Measurements from ENCODE around the gene USP2. TPM values are rescaled to one million over a fixed set of nuclear protein-coding genes. Genes with fewer than 3 reads are reported as not detected.

Gene USP2
- total RNA-seq, 1 experiment from 2014 or later, result 15.4 TPM

DNA sequence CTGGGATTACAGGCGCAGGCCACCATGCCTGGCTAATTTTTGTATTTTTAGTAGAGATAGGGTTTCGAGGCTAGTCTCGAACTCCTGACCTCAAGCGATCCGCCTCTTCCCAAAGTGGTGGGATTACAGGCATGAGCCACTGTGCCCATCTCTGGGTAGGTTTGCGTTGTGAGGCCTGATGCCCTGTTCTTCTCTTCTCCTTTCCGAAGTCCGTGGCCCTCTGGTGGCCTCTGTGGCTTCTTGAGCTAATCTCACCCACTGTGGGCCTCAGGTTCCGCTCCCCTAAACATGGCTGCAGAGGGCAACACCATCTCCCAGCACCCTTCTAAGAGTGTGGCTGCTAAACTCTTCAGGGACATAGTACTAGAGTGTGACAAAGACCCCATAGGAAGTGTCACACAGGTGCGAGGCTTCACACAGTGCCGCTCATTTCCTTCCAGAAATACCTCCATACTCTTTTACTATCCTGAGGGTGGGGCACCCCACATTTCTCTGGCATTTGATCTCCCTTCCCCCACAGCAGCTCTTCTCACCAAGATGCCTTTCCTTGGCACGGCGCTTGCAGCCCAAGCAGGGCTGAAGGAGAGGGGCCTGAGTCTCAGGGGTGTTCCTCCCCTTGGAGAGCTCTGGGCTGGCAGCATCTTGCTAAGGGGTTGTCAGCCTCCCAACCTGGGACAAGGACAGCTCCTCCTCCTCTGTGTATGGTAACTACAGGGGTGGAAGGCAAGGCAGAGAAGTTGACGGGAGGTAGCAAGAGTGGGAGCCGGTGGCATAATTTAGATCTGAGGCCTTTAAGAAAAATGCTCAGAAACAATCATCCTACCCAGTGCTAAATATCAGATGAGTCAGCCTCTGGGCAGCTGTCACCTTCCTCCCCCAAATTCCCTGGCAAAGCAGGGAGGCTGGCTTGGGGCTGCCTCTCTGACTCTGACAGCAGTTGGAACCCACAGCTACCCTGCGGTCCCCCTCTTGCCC lies 35.4 kb upstream of the USP2 start:
- no peaks in the 10 kb centered on the region for H4K20me1 ChIP-seq (ENCODE audit: insufficient read depth, low read depth, low read length)
- H3K4me3 ChIP-seq (ENCODE audit: low read length), result no peak overlapping the region
- no peak overlapping the region for H3K4me2 ChIP-seq (ENCODE audit: low read depth, low read length, poor library complexity, severe bottlenecking)
- H2AFZ ChIP-seq (ENCODE audit: low read length), result no peak overlapping the region
- peaks cover 28% of the 10 kb centered on the region for H3K4me1 ChIP-seq (ENCODE audit: low read length)
- DNase-seq, result peak; percentile 51
- H3K9ac ChIP-seq (ENCODE audit: low read length), result no peak overlapping the region
- H3K36me3 ChIP-seq (ENCODE audit: insufficient read depth, low read length), result no peaks in the 10 kb centered on the region
- no peak overlapping the region for H3K27ac ChIP-seq (ENCODE audit: low read length)
- no peaks in the 10 kb centered on the region for H3K9me2 ChIP-seq (replicated peaks; ENCODE audit: insufficient read depth, low read length)
- no peaks in the 10 kb centered on the region for H3K27me3 ChIP-seq (ENCODE audit: low read length)
- H3K79me2 ChIP-seq (ENCODE audit: low read length), result no peaks in the 10 kb centered on the region
- H3K9me3 ChIP-seq (ENCODE audit: low read length), result no peaks in the 10 kb centered on the region

- no peaks in the 10 kb centered on the region for H4K20me1 ChIP-seq (ENCODE audit: insufficient read depth, low read depth, low read length)
- H3K27ac ChIP-seq (ENCODE audit: low read length), result no peak overlapping the region
- H3K9ac ChIP-seq (ENCODE audit: low read length), result no peak overlapping the region
- no peaks in the 10 kb centered on the region for H3K9me2 ChIP-seq (replicated peaks; ENCODE audit: insufficient read depth, low read length)
- H3K36me3 ChIP-seq (ENCODE audit: insufficient read depth, low read length), result no peaks in the 10 kb centered on the region; the same call in 1 of the 2 replicates
- H3K4me3 ChIP-seq (ENCODE audit: low read length), result no peak overlapping the region
- no peak for DNase-seq
- H3K4me2 ChIP-seq (ENCODE audit: low read depth, low read length, poor library complexity, severe bottlenecking), result no peak overlapping the region
- H3K27me3 ChIP-seq (ENCODE audit: low read length), result no peaks in the 10 kb centered on the region
- H3K4me1 ChIP-seq (ENCODE audit: low read length), result peaks cover 22% of the 10 kb centered on the region
- H3K79me2 ChIP-seq (ENCODE audit: low read length), result no peaks in the 10 kb centered on the region
- H2AFZ ChIP-seq (ENCODE audit: low read length), result no peak overlapping the region
- no peaks in the 10 kb centered on the region for H3K9me3 ChIP-seq (ENCODE audit: low read length)
These were observed 34.5 kb upstream of the USP2 start for GRCh38 chr11:119415966-119416365.

- H3K4me2 ChIP-seq (ENCODE audit: low read depth, low read length, poor library complexity, severe bottlenecking), result no peak overlapping the region
- DNase-seq, result no peak
These were observed 34.0 kb upstream of the USP2 start for GRCh38 chr11:119415517-119415916.

DNA sequence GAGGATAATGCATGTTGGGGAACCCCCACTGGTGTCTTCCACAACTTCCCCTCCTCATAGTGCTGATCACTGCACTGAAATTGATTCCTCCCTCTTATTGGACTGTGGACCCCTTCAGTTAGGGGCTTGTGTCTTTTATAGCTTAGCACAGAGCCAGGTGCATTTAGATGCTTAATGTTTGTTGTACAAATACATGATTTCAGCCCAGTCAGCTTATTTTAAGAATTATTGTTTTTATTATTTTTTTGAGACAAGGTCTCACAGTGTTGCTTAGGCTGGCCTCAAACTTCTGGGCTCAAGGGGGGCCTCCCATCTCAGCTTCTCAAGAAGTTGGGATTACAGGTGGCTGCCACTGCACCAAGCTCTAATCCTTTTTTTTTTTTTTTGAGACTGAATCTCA lies 33.2 kb upstream of the USP2 start:
- H3K4me2 ChIP-seq (ENCODE audit: low read depth, low read length, poor library complexity, severe bottlenecking), result no peak overlapping the region
- H3K9ac ChIP-seq (ENCODE audit: low read length), result no peak overlapping the region
- no peak overlapping the region for H3K4me3 ChIP-seq (ENCODE audit: low read length)
- no peaks in the 10 kb centered on the region for H3K27me3 ChIP-seq (ENCODE audit: low read length)
- H2AFZ ChIP-seq (ENCODE audit: low read length), result no peak overlapping the region
- H3K9me3 ChIP-seq (ENCODE audit: low read length), result no peaks in the 10 kb centered on the region
- H3K4me1 ChIP-seq (ENCODE audit: low read length), result peaks cover 18% of the 10 kb centered on the region
- H3K27ac ChIP-seq (ENCODE audit: low read length), result no peak overlapping the region
- H3K9me2 ChIP-seq (replicated peaks; ENCODE audit: insufficient read depth, low read length), result no peaks in the 10 kb centered on the region
- H3K36me3 ChIP-seq (ENCODE audit: insufficient read depth, low read length), result no peaks in the 10 kb centered on the region; the same call in 1 of the 2 replicates
- H3K79me2 ChIP-seq (ENCODE audit: low read length), result no peaks in the 10 kb centered on the region
- DNase-seq, result no peak
- H4K20me1 ChIP-seq (ENCODE audit: insufficient read depth, low read depth, low read length), result no peaks in the 10 kb centered on the region

More at GRCh38 chr11:119415517-119415916, 34.0 kb upstream of the USP2 start:
- Histone ChIP-seq H3K9me3 (ENCODE audit: low read length) (no peaks in the 10 kb centered on the region), H3K9me2 (replicated peaks; ENCODE audit: insufficient read depth, low read length) (no peaks in the 10 kb centered on the region), H3K4me1 (ENCODE audit: low read length) (peaks cover 18% of the 10 kb centered on the region), H2AFZ (ENCODE audit: low read length) (no peak overlapping the region), H3K4me3 (ENCODE audit: low read length) (no peak overlapping the region), H3K9ac (ENCODE audit: low read length) (no peak overlapping the region), H3K27me3 (ENCODE audit: low read length) (no peaks in the 10 kb centered on the region), H3K36me3 (ENCODE audit: insufficient read depth, low read length) (no peaks in the 10 kb centered on the region; the same call in 1 of the 2 replicates), H4K20me1 (ENCODE audit: insufficient read depth, low read depth, low read length) (no peaks in the 10 kb centered on the region), H3K27ac (ENCODE audit: low read length) (no peak overlapping the region), H3K79me2 (ENCODE audit: low read length) (no peaks in the 10 kb centered on the region)

DNA sequence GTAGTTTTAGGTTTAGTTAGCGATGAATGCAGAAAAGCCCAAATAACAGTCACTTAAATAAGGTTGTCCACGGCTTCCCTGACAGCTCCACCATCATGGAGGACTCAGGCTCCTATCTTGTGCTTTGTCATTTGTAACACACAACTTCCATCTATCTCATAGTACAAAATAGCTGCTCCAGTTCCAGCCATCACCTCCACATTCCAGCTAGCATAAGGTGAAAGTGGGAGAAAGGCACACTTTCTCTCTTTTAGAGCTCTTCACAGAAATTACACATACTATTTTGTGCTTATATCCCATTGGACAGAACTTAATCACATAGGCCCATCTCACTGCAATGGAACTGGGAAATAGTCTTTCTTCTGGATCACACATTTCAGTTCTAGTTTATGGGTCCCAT lies 32.8 kb upstream of the USP2 start:
- H3K4me3 ChIP-seq (ENCODE audit: low read length), result no peak overlapping the region
- H3K79me2 ChIP-seq (ENCODE audit: low read length), result no peaks in the 10 kb centered on the region
- H3K9ac ChIP-seq (ENCODE audit: low read length), result no peak overlapping the region
- DNase-seq, result no peak
- no peaks in the 10 kb centered on the region for H3K9me3 ChIP-seq (ENCODE audit: low read length)
- no peaks in the 10 kb centered on the region for H3K27me3 ChIP-seq (ENCODE audit: low read length)
- no peaks in the 10 kb centered on the region for H3K9me2 ChIP-seq (replicated peaks; ENCODE audit: insufficient read depth, low read length)
- peaks cover 18% of the 10 kb centered on the region for H3K4me1 ChIP-seq (ENCODE audit: low read length)
- no peaks in the 10 kb centered on the region; the same call in 1 of the 2 replicates for H3K36me3 ChIP-seq (ENCODE audit: insufficient read depth, low read length)
- no peaks in the 10 kb centered on the region for H4K20me1 ChIP-seq (ENCODE audit: insufficient read depth, low read depth, low read length)
- no peak overlapping the region for H2AFZ ChIP-seq (ENCODE audit: low read length)
- no peak overlapping the region for H3K27ac ChIP-seq (ENCODE audit: low read length)
- H3K4me2 ChIP-seq (ENCODE audit: low read depth, low read length, poor library complexity, severe bottlenecking), result no peak overlapping the region

GRCh38 chr11:119412072-119412471 lies 30.6 kb upstream of the USP2 start:
- Histone ChIP-seq H2AFZ (ENCODE audit: low read length) (no peak overlapping the region), H3K9me3 (ENCODE audit: low read length) (no peaks in the 10 kb centered on the region), H3K27ac (ENCODE audit: low read length) (no peak overlapping the region), H4K20me1 (ENCODE audit: insufficient read depth, low read depth, low read length) (no peaks in the 10 kb centered on the region), H3K4me2 (ENCODE audit: low read depth, low read length, poor library complexity, severe bottlenecking) (no peak overlapping the region), H3K4me3 (ENCODE audit: low read length) (no peak overlapping the region), H3K9ac (ENCODE audit: low read length) (no peak overlapping the region), H3K9me2 (replicated peaks; ENCODE audit: insufficient read depth, low read length) (no peaks in the 10 kb centered on the region), H3K36me3 (ENCODE audit: insufficient read depth, low read length) (no peaks in the 10 kb centered on the region; the same call in 1 of the 2 replicates), H3K79me2 (ENCODE audit: low read length) (no peaks in the 10 kb centered on the region), H3K4me1 (ENCODE audit: low read length) (peaks cover 17% of the 10 kb centered on the region), H3K27me3 (ENCODE audit: low read length) (no peaks in the 10 kb centered on the region)
- DNase-seq, result no peak

DNA sequence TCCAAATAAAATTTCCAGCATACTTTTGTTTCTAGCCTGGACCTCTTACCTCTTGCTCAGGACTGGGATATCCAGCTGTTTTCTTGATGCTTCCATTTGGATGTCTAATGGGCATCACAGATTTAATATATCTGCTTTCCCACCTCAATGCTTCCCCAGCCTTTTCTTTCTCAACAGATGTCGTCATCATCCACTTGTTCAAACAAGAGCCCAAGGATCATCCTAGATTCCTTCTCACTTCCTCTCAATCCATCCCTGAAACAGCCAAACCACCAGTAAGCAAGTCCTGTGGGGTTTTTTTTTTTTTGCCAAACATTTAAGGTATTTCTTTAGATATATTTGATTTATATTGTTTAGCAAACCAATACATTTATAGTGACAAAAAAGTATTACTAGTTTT lies 29.0 kb upstream of the USP2 start:
- Histone ChIP-seq H3K9me2 (replicated peaks; ENCODE audit: insufficient read depth, low read length) (no peaks in the 10 kb centered on the region), H3K79me2 (ENCODE audit: low read length) (no peaks in the 10 kb centered on the region), H3K4me1 (ENCODE audit: low read length) (peaks cover 12% of the 10 kb centered on the region), H3K4me2 (ENCODE audit: low read depth, low read length, poor library complexity, severe bottlenecking) (no peak overlapping the region), H3K27ac (ENCODE audit: low read length) (no peak overlapping the region), H3K27me3 (ENCODE audit: low read length) (no peaks in the 10 kb centered on the region), H3K9ac (ENCODE audit: low read length) (no peak overlapping the region), H4K20me1 (ENCODE audit: insufficient read depth, low read depth, low read length) (no peaks in the 10 kb centered on the region), H3K4me3 (ENCODE audit: low read length) (no peak overlapping the region), H2AFZ (ENCODE audit: low read length) (no peak overlapping the region), H3K36me3 (ENCODE audit: insufficient read depth, low read length) (no peaks in the 10 kb centered on the region; the same call in 1 of the 2 replicates), H3K9me3 (ENCODE audit: low read length) (no peaks in the 10 kb centered on the region)
- DNase-seq, result no peak

- DNase-seq, result no peak
- no peaks in the 10 kb centered on the region; the same call in 1 of the 2 replicates for H3K36me3 ChIP-seq (ENCODE audit: insufficient read depth, low read length)
- no peaks in the 10 kb centered on the region for H4K20me1 ChIP-seq (ENCODE audit: insufficient read depth, low read depth, low read length)
- peaks cover 16% of the 10 kb centered on the region for H3K4me1 ChIP-seq (ENCODE audit: low read length)
- no peaks in the 10 kb centered on the region for H3K9me2 ChIP-seq (replicated peaks; ENCODE audit: insufficient read depth, low read length)
- no peak overlapping the region for H3K4me2 ChIP-seq (ENCODE audit: low read depth, low read length, poor library complexity, severe bottlenecking)
- H3K9ac ChIP-seq (ENCODE audit: low read length), result no peak overlapping the region
- no peak overlapping the region for H3K27ac ChIP-seq (ENCODE audit: low read length)
- no peak overlapping the region for H3K4me3 ChIP-seq (ENCODE audit: low read length)
- H3K9me3 ChIP-seq (ENCODE audit: low read length), result no peaks in the 10 kb centered on the region
- no peaks in the 10 kb centered on the region for H3K79me2 ChIP-seq (ENCODE audit: low read length)
- no peaks in the 10 kb centered on the region for H3K27me3 ChIP-seq (ENCODE audit: low read length)
- no peak overlapping the region for H2AFZ ChIP-seq (ENCODE audit: low read length)
These were observed 28.2 kb upstream of the USP2 start for GRCh38 chr11:119409731-119410130.

Measured in Karpas-422 (cell line).